ENCODE data around the gene SBF2.
A peak's percentile ranks its signal among the peaks of the same experiment; 100 is the strongest.
"Not testable (repeated sequence)": the region's sequence is repeated elsewhere in the genome, so short reads cannot be mapped to it uniquely, and the experiment has no call there.

The SBF2 gene

DNA sequence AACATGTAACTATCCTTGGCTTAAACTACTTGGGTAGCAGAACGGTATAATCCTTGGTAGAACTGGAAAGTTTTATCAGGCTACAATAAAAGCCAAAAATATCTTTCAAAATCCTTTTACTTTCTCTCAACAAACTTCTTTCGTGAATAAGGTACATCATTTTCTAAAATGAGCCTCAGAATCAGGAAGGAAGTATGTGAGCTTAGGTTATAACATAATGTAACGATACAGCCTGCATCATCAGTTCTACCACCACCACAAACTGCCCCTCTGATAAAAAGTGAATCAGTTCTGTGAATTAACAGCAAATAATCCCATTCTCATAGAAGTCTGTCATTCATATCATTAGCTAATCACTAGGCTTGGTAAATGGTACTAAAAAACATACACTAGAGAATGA, 244.3 kb downstream of the SBF2 start:
- no peak for DNase-seq

DNA sequence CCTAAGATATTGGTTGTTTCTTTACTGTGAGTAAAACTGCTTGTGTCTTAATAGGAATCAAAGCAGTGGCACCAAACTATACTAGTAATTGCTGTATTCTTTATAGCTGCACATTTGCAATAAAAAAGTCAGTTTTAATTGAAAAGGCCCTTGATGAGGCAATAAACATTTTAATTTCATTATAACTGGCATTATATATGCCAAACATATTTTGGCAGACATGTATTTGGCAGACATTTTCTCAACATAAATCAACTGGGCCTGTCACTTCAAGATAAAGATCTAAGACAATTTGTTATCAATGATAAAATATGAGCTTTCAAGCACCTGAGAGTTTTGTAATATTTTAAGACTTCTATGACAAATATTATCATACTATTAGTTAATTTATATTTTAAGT, 245.7 kb downstream of the SBF2 start:
- no peak for DNase-seq

DNA sequence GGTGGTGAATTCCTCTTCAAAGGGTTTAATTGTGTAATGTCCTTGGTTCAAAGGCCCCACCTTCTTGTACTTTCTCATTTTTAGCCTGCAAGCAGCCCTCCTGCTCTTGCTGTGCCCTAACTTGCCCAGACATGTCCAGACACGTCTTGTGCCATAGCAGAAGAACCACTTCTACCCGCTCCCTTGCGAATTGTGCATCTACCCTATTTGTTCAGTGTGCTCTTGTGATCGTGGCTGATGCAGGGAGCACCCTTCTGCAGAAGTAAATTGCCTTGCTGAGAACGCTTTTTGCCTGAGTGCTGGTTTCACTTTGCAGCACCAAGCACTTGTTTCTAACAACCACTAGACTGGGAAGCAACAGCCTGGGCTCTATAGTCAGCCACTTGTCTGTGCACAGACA, 249.4 kb downstream of the SBF2 start:
- no peak for DNase-seq

DNA sequence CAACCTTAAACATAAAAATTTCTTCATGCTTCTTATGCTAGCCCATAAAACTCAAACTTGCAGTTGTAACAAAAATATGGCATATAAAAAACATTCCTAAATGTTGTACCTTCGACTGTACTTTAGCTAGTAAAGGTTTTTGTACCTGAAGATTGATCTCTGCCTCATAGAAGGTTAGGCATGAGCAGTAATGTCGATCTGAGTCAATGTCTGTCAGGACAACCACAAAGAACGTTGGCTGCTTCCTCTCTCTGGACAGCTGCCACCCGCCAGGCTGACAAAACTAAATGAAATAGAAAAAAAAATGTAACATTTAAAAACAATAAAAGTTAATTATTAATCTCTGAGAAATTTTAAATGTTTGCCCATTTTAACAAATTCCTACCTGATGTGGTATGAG, 251.3 kb downstream of the SBF2 start:
- peak in 1 of 2 donors; percentile 32 for DNase-seq

DNA sequence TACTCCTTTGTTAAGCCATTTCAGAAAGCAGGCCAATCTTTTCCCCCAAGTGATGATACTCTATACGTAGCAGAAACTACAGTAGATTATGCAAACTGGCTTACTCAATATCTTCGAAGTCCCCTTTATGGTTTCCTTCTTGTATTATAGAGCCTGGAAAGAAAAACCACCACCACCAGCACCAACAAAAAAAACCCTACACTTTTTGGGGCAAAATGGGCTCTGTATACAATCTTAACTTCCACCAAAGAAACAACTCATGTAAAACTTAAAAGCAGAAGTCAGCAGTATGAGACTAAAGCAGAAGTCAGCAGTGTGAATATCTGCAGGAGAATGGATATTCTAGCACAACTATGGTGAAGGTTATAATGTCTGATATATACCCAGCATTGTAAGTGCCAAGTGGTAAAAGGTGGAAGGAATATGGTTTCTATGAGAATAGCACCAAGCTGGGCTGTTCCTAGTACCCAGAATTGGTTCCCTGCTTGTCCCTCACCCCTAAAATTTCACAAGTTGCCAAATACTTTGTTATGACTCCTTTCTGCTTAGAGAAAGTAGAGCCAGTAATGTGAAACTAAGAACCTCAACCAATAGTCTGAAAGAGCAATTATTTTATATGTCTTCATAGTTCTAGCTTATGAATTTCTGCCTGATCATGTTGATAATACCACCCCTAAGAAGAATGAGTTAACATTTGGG, 252.1 kb downstream of the SBF2 start:
- DNase-seq, result peak; percentile 16 to 59

DNA sequence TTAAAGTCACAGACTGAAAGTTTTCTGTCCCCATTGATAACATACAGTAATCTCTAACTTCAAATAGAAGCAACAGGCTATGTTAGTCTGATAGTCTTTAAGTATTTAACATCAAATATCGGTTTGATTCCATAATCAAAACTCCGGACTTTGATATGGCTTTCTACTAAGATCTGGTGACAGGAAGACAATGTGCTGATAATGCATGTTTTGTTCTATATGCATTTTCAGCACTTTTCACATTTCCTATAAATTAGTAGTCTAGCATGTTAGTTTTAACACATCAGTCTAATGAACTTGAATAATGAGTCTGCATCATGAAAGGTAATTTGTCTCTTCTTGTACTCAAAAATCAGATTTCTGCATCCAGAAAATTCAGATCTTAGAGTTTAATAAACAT, 252.7 kb downstream of the SBF2 start:
- DNase-seq, result no peak

DNA sequence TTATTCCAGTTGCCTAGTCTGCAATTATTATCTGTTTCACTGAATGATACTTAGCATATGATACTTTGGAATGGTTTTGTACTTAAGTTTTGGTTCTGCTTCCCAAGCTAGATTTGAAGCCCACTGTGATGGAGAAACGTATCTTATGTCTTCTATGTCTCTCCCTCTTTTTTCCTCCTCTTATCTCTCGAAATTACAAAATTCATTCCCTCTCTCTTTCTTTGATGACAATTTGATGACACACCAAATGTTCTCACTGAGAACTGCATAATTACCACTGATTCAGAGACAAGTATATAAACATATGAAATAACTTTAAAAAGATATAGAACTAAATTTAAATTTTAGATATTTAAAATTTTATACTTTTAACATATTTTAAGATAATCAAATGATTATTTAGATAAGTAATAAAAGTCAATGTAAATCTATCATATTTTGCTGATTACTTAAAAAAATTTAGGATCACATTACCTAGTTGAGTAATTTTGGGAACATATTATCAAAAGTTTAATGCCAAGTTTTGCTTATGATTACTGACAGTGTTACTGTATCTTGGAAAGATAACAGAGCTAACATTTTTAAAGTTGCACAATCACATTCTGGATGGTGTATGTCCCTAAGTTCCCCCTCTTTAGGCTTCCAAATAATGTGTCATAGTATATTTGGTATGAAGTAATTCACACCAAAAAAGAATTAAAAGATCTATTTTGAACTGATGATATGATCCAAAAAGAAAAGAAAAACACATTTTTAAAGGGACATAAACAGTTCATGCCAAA, 255.3 kb downstream of the SBF2 start:
- DNase-seq, result no peak

DNA sequence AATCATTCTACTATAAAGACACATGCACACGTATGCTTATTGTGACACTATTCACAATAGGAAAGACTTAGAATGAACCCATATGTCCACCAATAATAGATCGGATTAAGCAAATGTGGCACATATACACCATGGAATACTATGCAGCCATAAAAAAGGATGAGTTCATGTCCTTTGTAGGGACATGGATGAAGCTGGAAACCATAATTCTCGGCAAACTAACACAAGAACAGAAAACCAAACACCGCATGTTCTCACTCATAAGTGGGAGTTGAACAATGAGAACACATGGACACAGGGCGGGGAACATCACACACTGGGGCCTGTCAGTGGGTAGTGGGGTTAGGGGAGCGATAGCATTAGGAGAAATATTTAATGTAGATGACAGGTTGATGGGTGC, 258.1 kb downstream of the SBF2 start:
- not testable (repeated sequence) for DNase-seq

DNA sequence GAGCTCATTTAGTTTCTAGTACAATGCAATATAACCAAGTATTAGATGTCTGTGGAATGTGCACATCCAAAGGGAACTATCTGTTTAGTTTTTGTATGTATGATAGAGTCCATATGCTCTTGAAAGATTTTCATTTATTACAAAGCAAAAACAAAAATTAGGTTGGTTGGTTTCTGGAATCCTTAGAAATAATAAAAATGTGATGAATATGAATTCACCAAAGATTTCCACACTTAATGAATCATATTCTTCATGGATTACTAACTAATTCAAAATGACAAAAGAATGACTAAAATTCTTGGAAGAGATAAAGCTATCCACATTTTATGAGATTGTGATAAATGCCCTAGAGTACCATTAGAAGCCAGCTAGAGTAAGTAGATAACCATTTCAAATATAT, 261.1 kb downstream of the SBF2 start:
- DNase-seq, result no peak

DNA sequence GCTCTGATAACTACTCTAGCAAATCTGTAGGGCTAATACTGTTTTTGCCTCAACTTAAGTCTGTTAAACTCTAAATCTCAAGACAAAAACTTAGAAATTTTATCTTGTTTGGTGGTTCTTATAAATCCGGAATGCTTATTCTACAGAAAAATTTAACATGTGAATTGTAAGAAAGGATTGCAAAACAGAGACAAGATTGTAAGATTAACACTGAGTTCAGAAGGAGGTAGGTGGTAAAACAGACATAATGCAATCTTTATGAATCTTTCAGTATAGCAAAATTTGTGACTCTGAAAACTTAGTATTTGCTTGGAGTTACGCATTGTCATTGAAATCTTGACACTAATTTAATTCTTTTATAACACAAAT, 263.9 kb downstream of the SBF2 start:
- no peak for DNase-seq

DNA sequence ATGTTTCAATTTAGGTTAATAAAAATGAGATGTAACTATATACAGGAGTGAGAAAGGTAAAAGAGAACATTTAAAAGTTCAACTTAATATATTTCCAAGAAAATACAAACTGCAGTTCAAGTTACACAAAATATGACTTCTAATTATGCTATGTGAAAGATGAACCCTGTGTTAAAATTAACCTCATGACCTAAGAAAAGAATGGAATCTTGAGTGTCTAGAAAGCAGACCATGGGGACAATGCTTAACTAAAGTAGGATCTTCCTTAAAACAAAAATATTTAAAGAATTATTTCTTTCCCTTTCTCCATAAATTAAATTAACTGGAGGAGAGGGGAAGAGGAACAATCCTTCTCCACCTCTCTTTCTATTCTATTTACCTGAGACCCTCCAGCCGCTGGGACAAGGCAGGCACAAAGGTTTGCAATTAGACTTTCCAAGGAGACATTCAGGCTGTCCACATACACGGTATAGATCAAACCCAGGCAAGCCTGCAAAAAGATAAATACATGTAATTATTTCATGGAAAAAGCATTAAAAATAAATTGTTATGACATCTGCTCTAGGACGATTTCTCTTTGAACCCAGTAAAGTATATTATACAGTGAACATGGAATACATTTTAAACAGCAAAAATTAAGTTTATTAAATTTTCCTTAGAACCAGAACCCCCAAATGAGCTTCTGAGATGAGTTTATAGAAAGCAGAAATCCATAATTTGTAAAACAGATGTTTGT, 264.5 kb downstream of the SBF2 start:
- DNase-seq, result no peak

DNA sequence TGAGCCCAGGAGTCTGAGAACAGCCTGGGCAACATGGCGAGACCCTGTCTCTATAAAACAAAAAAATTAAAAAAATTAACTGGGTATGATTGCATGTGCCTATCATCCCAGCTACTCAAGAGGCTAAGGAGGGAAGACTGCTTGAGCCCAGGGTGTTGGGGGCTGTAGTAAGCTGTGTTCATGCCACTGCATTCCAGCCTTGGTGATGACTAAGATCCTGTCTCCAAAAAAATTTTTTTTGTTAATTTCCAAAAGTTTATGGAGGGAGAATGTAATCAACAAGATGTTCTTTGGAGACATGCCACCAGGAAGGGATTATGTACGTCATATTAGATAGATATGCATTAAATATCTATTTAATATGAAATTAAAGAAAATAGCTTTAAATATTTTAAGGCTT, 267.5 kb downstream of the SBF2 start:
- DNase-seq, result no peak

DNA sequence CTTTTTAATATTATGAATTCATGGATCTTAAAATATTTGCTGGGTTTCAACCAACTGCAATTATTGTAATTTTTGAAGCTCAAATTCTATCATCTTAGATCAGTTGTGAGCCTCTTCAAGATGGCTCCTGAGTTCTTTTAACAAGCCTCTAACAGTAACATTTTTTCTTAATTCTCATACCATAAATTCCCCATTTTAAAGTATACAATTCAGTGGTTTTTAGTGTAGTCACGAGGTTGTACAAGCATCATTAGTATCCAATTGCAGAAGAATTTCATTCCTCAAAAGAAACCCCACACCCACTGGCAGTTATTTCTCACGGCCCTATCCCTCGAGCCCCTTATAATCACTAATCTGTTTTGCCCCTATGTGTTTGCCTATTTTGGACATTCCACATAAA, 270.8 kb downstream of the SBF2 start:
- DNase-seq, result no peak

DNA sequence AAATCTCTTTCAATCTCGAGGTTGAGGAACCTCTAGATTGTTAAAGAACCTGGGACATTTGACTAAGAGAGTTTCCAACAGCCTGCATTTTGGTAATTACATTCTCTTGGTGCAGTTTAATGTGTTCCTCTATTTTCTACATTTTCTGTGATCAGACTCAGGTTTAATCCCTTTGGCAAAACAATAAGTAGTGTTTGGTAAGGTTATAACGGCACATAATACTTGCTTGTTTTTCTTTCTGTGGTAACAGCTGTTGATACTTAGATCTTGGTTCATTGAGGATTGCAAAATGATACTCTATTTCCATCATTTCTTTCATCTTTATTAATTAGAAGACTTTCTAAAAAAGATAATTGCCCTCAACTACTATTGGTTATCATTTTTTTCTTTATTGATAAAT, 271.3 kb downstream of the SBF2 start:
- no peak for DNase-seq

DNA sequence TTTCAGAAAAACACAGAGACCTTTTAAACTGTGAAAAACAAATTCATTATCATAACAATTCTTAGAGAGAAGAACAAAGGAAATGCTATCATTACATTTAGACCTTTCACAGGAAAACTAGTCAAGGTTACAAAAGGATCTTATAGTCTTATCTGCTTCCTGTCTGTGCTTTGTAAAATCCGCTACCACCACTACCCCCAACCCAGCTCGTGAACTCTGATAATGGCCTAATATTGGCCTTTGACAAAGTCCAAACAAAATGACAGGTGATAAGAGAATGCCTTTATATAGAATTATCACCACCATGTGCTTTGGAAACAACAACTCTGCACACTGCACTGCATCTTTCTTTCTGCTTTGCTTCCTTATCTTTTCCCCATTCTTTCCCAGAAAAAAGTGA, 272.5 kb downstream of the SBF2 start:
- no peak for DNase-seq

DNA sequence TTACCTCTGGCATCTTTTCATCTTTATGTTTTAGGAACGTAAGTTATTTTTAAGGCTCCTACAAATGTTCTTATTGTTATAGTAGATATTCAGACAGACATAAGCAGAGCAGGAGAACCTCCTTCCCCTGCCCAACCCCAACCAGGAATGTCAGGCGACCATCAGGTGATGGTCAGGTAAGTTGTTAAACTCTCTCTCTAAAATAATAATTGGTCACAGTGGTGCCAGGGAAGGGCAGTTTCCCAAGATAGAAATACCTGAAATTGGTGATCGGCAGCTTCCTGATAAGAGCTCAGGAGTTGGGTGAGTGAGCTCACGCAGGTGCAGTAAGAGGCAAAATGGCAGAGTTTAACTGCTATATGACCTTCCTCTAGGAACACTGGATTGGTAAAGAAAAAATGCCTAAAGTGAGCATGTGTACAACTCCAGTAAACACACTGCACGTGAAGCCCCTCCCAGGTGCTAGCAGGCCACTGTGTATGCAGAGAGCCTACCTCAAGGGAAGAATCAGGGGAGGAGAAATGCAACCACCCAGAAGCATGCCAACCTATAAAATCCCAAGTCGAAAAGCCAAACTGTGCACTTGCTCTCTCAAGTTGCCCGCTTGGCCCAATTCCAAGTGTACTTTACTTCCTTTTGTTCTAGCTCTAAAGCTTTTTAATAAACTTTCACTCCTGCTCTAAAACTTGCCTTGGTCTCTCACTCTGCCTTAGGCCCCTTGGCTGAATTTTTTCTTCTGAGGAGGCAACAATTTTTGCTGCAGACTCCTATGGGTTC, 273.9 kb downstream of the SBF2 start:
- peak; percentile 5 to 21 for DNase-seq

DNA sequence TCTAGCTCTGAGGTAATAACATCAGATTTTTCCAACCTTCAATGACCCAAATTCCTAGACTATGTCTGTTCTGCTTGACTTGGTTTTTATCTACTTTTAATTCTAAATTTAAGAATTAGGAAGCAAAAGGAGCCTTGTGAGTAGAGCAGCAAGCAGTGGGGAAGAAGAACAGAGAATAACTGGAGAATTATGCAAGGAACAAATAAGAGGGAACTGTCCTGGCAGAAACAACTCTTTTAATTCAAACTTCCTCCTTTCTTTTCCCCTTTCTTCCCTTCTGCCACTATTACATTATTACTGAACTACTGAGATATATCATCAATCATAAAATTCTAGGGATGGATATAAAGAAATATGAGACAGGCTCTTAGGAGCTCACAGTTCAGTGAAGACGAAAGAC, 276.1 kb downstream of the SBF2 start:
- peak; percentile 30 to 59 for DNase-seq

DNA sequence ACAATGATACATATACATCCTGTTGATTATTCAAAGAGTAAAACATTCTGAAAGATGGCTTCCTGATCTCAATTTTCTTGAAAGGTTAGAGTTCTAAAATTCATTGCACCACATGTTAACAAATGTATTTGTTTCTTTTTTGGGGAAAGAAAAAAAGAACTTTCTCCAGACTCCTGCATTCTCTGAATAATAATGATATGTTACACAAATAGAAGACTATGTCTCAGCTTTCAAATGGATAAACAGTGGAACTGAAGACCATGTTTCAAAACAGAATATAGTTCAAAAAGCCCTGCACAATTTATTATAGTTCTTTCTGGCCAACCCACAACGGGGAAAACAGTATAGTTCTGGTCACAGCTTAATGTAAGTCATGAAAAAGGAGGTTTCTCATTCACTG, 277.0 kb downstream of the SBF2 start:
- DNase-seq, result no peak

DNA sequence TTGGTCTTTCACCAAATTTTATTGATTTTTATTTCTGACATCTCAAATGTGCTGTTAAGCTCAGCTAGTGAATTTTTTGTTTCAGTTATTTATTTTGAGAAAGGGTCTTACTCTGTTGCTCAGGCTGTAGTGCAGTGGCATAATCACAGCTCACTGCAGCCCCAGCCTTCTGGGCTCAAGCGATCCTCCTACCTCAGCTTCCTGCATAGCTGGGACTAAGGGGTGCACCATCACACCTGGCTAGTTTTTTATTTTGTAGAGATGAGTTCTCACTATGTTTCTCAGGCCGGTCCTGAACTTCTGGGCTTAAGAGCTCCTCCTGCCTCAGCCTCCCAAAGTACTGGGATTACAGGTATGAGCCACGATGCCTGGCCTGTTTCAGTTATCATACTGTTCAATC, 282.0 kb downstream of the SBF2 start:
- DNase-seq, result no peak

DNA sequence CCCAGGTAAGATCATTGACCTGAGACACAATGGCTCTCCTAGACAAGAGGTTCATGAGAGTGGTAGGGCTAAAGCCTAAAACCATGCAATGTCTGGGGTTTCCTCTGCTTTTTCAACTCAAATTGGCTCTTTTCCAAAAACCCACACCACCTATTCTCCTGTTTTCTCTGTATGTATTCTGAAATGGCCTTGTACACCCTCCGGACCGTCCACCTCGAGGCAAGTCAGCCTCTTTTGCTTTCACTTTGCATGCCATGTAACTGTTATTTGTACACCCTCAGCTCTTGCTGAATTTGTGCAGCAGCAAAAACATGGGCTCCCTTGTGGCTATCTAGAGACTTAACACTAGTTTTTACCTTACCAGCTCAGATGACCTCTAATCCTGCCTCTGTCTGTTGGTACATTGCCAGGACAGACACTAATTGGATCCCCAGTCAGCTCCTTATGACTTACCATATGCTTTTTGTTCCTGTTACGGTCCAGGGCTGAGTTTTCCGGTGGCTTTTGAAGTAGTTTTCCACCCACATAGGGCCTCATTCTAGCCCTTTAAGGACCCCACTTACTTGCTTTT, 288.0 kb downstream of the SBF2 start:
- DNase-seq, result no peak

DNA sequence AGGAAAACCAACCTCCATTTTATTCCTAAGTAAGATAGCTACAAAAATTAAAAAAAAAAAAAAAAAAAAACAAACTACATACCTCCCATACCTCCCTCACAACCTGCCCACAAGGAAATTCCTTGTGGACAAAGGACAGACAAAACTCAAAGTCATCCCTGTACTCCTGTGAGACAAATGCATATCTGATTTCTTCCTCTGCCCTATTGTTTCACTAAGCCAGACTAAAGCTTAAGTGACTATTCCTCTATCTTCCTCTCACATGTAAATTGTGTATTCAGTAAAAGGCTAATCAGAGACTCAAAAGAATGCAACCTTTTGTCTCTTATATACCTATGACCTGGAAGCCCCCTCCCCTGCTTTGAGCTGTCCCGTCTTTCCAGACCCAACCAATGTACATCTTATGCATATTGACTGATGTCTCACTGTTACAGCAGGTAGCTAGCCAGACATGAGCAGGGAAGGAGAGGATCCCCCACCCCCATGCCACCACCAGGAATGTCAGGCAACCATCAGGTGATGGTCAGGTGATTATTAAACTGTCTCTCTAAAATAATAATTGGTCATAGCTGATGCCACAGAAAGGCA, 289.4 kb downstream of the SBF2 start:
- no peak for DNase-seq

DNA sequence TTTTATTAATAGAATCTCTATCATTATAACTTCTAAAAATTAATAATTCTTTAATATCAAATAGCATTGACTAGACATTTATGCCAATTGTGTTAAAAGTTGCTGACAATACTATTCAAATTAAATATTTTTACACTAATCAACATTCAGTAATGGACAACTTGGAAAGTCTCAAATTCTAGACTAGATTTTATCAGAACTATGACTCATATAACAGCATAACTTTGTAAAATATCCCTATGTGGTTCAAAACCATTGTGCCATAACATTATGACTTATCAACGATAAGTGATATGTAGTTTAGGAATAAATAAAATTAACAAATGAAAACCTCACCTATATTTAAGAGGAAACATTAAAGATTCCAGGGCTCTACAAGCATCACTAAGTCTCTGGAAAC, 291.8 kb downstream of the SBF2 start:
- no peak for DNase-seq

Data from inflammatory macrophage (primary cell).